ENCODE measurements around the gene PSMC1. TPM values are rescaled to one million over a fixed set of nuclear protein-coding genes. Genes with fewer than 3 reads are reported as not detected.
A peak's percentile ranks its signal among the peaks of the same experiment; 100 is the strongest.

Gene PSMC1
- total RNA-seq, 1 experiment from 2014 or later = 132 TPM

- Histone ChIP-seq H3K36me3 (ENCODE audit: control insufficient read depth in 1 of 2, insufficient read depth in 2 of 2, low read length in 2 of 2) (peaks cover 7 to 16% of the 10 kb centered on the region in 2 experiments; a peak in 3 of 4 replicates), H3K27me3 (ENCODE audit: insufficient read depth, low read length) (no peaks in the 10 kb centered on the region), H3K27ac (ENCODE audit: low read depth, low read length) (no peak overlapping the region; the same call in 1 of the 2 replicates), H3K9me2 (ENCODE audit: insufficient read depth) (no peaks in the 10 kb centered on the region), H3K9ac (ENCODE audit: low read length) (peak overlapping the region; percentile 99), H3K4me1 (ENCODE audit: control insufficient read depth in 1 of 2, insufficient read depth in 2 of 2, low read length in 2 of 2) (peaks cover 7 to 14% of the 10 kb centered on the region in 2 experiments; a peak in 3 of 4 replicates), H3K4me3 (replicated peaks in 1 of 2; ENCODE audit: low read depth in 1 of 2, low read length in 2 of 2) (peak overlapping the region; percentile 83 to 99), H4K20me1 (ENCODE audit: insufficient read depth) (no peaks in the 10 kb centered on the region; the same call in 1 of the 2 replicates), H2AFZ (ENCODE audit: low read depth, low read length, poor library complexity, severe bottlenecking) (peak overlapping the region; percentile 8), H3K79me2 (ENCODE audit: insufficient read depth, low read length) (peaks cover 43% of the 10 kb centered on the region), H3K4me2 (ENCODE audit: low read length) (peak overlapping the region; percentile 90), H3K9me3 (ENCODE audit: control insufficient read depth in 1 of 2, insufficient read depth in 1 of 2, low read depth in 1 of 2, low read length in 2 of 2) (no peaks in the 10 kb centered on the region)
- DNase-seq (ENCODE audit: low read depth, low spot score) = no peak
- RAD21 ChIA-PET (ENCODE audit: low non-redundant PET in 1 of 2, low total read pairs in 2 of 2, uncharacterized antibody in 2 of 2, unreplicated experiment in 2 of 2) = interaction anchor here in 1 of 2 experiments (1.6 kb wide), 1 partner anchor 25 kb away, joined by 3 read pairs; no protein-coding TSS in a partner anchor
- POLR2A ChIA-PET = no interaction called here
- TF ChIP-seq ZBTB33 (IDR thresholded peaks at IDR 0.05; ENCODE audit: extremely low read depth, insufficient replicate concordance, low read length) (no peak), SRF (IDR thresholded peaks at IDR 0.05; ENCODE audit: low read depth) (no peak), SP1 (IDR thresholded peaks at IDR 0.05; ENCODE audit: low read depth) (no peak), EGR1 (IDR thresholded peaks at IDR 0.05; ENCODE audit: low read depth) (0 out of 2 replicates have a peak, but pooled peaks have one; percentile 11)
- CTCF ChIA-PET = interaction anchor here (1.4 kb wide), 1 partner anchor 11 kb away, joined by 4 read pairs; no protein-coding TSS in a partner anchor
- BruUV-seq (replicated peaks) = TSS peak; percentile 49
- ATAC-seq = no peak
- intact Hi-C loops (cut with micrococcal nuclease) = no loop called here
Observed at GRCh38 chr14:90255871-90256270, 482 bp upstream of the PSMC1 start.

- H3K4me1 ChIP-seq (ENCODE audit: control insufficient read depth in 1 of 2, insufficient read depth in 2 of 2, low read length in 2 of 2) = no peaks in the 10 kb centered on the region
- no peak overlapping the region for H3K4me3 ChIP-seq (replicated peaks in 1 of 2; ENCODE audit: low read depth in 1 of 2, low read length in 2 of 2)
- no peaks in the 10 kb centered on the region for H3K9me3 ChIP-seq (ENCODE audit: control insufficient read depth in 1 of 2, insufficient read depth in 1 of 2, low read depth in 1 of 2, low read length in 2 of 2)
- peaks cover 58 to 64% of the 10 kb centered on the region in 2 experiments for H3K36me3 ChIP-seq (ENCODE audit: control insufficient read depth in 1 of 2, insufficient read depth in 2 of 2, low read length in 2 of 2)
- H3K9me2 ChIP-seq (ENCODE audit: insufficient read depth) = no peaks in the 10 kb centered on the region
- peaks cover 22% of the 10 kb centered on the region for H3K79me2 ChIP-seq (ENCODE audit: insufficient read depth, low read length)
- ATAC-seq (no peak), DNase-seq (ENCODE audit: low read depth, low spot score) (no peak)
- no peaks in the 10 kb centered on the region for H4K20me1 ChIP-seq (ENCODE audit: insufficient read depth)
- no peak overlapping the region for H3K9ac ChIP-seq (ENCODE audit: low read length)
- intact Hi-C loops (cut with micrococcal nuclease) = no loop called here
- ChIA-PET CTCF (no interaction called here), POLR2A (no interaction called here), RAD21 (ENCODE audit: low non-redundant PET in 1 of 2, low total read pairs in 2 of 2, uncharacterized antibody in 2 of 2, unreplicated experiment in 2 of 2) (no interaction called here)
- no peak overlapping the region for H3K4me2 ChIP-seq (ENCODE audit: low read length)
- H2AFZ ChIP-seq (ENCODE audit: low read depth, low read length, poor library complexity, severe bottlenecking) = no peak overlapping the region
- no peak overlapping the region for H3K27ac ChIP-seq (ENCODE audit: low read depth, low read length)
- H3K27me3 ChIP-seq (ENCODE audit: insufficient read depth, low read length) = no peaks in the 10 kb centered on the region
- BruUV-seq (replicated peaks) = no TSS peak
- TF ChIP-seq EZH2 (IDR thresholded peaks at IDR 0.05) (no peak), FOSL1 (IDR thresholded peaks at IDR 0.05; ENCODE audit: low read depth) (no peak), SIN3A (IDR thresholded peaks at IDR 0.05; ENCODE audit: low read depth) (no peak), CEBPB (IDR thresholded peaks at IDR 0.05; ENCODE audit: low read depth) (no peak), YY1 (IDR thresholded peaks at IDR 0.05; ENCODE audit: extremely low read depth, insufficient replicate concordance, low read depth, low read length) (no peak), JUND (IDR thresholded peaks at IDR 0.05) (no peak), POLR2A (IDR thresholded peaks at IDR 0.05; ENCODE audit: borderline replicate concordance, extremely low read depth, insufficient read depth, insufficient read length) (no peak), SRF (IDR thresholded peaks at IDR 0.05; ENCODE audit: low read depth) (no peak), ELF1 (IDR thresholded peaks at IDR 0.05; ENCODE audit: borderline replicate concordance, low read depth) (no peak), ZBTB33 (IDR thresholded peaks at IDR 0.05; ENCODE audit: extremely low read depth, insufficient replicate concordance, low read length) (no peak), TCF7L2 (IDR thresholded peaks at IDR 0.05; ENCODE audit: borderline replicate concordance, extremely low read depth, insufficient read depth, insufficient read length) (no peak), POLR2AphosphoS5 (IDR thresholded peaks at IDR 0.05; ENCODE audit: low read depth, low read length) (no peak), MAX (IDR thresholded peaks at IDR 0.05) (no peak), RAD21 (IDR thresholded peaks at IDR 0.05; ENCODE audit: low read depth) (no peak)
Observed at GRCh38 chr14:90263748-90264449, 7.5 kb downstream of the PSMC1 start.
